GM19193 (cell line): ENCODE results near the gene APBB2.

Experiments
- POLR2A ChIP-seq: IDR thresholded peaks from 4 replicates; pipeline ENCODE4 v1.6.1; 2011; ENCODE audit not compliant: insufficient read depth, insufficient read length; ENCODE audit errors: extremely low read depth

Gene APBB2

GRCh38 chr4:40842318-40842717 is 372.0 kb downstream of the APBB2 start:
- no peak for TF ChIP-seq POLR2A

GRCh38 chr4:40840985-40841571 is 373.3 kb downstream of the APBB2 start:
- TF ChIP-seq POLR2A, result no peak

DNA sequence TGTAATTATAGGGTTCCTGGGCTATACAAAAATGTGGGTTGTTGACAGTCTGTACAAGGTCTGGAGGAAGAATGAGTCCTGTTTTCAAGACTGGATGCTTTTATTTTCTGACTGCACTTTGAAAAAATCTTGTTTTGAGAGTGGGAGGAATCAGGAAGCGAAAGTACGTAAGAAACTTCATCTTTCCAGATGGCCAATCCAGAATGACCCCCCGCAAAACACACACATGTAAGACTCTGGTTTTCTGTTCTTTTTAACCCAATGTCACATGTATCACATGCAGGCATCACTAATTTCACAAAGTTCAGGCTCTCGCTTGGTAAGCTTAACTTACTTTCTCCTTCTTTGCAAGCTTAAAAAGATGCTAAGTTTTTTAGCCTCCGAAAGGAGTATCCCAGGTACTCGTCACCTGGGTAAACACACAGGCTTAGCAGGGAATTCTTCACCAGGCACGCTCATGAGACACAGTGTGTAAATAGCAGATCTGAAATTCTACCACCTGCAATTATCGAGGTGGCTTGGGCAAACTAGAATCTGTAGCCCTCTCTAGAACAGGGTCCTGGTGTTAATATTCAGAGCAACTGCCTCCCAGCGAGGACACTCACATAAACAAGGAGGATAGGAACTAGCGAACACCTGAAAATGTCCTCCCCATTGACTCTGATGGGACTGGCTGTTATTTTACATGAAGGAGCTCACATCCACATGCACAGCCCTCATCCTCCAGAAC is 373.9 kb downstream of the APBB2 start:
- no peak for TF ChIP-seq POLR2A

DNA sequence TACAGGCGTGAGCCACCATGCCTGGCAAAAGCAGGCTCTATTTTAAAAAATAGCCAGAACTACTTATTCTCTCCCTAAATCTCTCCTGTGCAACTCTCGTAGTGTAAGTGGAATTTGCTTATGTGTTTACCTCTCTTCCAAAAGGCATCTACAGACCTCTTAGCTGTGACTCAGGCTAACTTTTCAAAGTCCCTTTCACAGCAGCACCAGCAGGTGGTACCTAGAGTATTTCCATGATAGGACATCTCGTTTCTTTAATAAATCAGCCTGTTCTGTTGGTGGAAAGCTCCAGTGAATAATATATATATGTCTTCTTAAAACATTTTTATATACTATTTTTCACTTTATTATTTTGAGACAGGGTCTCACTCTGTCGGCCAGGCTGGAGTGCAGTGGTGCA is 375.6 kb downstream of the APBB2 start:
- TF ChIP-seq POLR2A, result no peak

DNA sequence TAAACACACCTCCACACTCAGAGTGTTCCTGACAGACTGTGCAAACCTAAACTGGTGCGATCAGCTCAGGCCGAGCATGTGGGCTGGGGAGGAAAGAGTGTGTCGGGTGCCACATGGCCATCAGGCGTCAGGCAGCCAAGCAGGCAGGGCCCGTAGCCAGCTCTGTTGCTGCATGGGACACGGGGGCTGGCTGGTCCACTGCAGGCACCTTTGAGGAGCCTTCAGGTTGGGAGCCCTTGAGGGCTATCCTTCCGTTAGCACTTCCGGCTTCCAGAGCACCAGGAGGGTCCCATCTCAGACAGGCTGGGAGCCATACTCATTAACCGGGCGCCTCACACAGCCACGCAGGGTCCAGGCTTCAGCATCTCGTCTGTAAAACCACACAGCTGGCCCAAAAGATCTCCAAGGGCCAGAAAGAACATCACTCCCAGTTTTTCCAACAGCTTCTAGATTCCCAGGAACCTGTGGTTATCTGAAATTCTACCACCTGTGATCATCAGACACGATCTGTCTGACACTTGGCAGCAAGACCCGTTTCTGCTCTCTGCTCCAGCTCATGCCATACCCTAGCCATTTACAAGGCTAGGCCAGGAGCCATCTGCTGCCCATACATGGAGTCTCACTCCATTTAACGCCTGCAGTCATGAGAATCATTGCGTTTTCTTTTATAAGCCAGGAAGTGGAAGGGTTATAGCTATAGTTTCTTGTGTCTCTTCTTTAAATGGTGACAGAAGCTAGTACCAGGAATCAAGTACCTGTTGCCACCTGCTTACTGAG is 377.1 kb downstream of the APBB2 start:
- no peak for TF ChIP-seq POLR2A

GRCh38 chr4:40833212-40833611 is 381.1 kb downstream of the APBB2 start:
- TF ChIP-seq POLR2A, result no peak

DNA sequence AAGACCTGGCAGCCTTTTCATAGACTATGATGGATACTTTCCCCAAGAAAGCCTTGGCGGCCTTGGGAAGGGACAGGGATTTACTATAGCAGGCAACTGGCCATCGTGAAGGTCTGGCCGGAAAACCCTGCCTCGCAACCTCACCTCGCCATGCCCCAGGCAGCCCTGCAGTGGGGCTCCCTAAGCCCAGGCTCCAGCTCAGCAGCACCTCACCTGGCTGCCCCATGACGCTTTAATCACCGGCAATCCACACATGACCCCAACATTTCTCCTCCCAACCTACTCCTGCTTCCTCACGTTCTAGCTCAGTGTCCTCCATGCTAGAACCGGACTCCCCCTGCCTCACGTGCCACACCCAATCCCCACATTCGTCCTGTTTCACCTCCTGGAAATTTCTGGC is 382.2 kb downstream of the APBB2 start:
- TF ChIP-seq POLR2A, result no peak

DNA sequence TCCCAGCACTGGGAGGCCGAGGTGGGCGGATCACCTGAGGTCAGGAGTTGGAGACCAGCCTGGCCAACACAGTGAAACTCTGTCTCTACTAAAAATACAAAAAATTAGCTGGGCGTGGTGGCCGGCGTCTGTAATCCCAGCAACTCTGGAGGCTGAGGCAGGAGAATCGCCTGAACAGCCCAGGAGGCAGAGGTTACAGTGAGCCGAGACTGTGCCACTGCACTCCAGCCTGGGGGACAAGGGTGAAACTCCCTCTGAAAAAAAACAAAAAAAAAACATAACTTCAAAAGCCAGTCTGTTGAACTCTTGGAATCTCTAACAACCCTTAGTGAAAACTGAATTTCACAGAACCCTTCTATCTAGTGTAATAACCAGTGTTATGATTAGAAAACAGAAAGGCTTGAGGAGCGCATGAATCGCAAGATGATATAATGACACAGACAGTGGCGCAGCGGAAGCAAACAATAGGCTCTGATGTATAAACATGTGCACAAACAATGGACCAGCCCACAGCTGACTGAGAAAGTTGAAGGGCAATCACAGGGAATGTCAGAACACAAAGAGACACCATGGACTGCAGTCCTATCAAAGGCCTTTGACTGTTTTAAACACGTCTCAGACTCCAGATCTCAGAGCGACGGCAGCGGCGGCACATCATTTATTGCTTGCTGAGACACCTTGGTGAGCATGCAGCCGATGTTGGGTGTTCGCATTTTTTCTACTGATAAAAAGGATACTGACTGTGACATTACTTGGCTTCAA is 383.0 kb downstream of the APBB2 start:
- TF ChIP-seq POLR2A, result no peak

GRCh38 chr4:40829586-40829985 is 384.8 kb downstream of the APBB2 start:
- no peak for TF ChIP-seq POLR2A

DNA sequence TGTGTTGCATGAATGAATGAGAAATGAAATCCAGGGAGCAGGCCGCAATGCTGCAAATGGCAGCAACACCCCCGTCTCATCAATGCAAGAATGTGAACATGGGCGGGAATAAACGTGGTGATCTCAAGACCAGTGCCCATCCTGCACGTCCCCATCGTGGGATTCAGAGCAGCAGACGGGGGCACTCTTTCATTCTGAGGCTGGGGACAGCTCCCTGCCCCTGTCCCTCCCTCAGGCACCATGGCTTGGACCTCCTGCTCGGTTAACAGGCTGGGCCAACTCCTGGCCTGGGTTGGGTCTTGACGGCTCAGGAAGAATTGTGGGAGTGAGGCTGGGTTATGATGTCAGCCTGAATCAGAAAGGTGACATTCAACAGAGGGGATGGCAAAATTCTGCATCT is 385.7 kb downstream of the APBB2 start:
- no peak for TF ChIP-seq POLR2A

DNA sequence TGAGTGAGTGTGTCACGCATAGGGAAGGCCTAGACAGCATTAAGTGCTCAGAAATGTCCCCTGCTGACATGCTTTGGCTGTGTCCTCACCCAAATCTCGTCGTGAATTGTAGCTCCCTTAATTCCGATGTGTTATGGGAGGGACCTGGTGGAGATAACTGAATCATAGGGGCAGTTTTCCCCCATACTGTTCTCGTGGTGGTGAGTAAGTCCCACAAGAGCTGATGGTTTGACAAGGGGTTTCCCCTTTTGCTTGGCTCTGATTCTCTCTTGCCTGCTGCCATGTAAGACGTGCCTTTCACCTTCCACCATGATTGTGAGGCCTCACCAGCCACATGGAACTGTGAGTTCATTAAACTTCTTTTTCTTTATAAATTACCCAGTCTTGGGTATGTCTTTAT is 386.6 kb downstream of the APBB2 start:
- TF ChIP-seq POLR2A, result no peak

DNA sequence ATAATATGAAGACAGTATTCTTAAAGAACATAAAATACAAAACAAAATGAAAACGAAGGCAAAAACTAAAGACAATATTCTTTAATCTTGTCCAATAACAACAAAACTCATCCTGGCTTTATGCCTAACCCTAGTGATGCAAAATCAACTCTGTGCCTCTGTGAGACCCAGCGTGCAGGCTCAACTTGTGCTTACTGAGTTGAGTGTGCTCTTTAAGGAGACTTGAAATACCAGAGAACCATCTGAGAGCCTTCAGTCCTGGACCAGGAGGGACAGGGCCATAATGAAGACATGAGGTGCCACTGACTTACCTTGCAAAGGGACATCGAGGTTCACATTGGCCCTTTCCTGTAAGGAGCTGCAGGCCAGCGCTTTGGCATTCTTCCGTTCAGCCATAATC is 387.5 kb downstream of the APBB2 start:
- TF ChIP-seq POLR2A, result no peak

- no peak for TF ChIP-seq POLR2A
These were observed 389.1 kb downstream of the APBB2 start for GRCh38 chr4:40825014-40825838.

DNA sequence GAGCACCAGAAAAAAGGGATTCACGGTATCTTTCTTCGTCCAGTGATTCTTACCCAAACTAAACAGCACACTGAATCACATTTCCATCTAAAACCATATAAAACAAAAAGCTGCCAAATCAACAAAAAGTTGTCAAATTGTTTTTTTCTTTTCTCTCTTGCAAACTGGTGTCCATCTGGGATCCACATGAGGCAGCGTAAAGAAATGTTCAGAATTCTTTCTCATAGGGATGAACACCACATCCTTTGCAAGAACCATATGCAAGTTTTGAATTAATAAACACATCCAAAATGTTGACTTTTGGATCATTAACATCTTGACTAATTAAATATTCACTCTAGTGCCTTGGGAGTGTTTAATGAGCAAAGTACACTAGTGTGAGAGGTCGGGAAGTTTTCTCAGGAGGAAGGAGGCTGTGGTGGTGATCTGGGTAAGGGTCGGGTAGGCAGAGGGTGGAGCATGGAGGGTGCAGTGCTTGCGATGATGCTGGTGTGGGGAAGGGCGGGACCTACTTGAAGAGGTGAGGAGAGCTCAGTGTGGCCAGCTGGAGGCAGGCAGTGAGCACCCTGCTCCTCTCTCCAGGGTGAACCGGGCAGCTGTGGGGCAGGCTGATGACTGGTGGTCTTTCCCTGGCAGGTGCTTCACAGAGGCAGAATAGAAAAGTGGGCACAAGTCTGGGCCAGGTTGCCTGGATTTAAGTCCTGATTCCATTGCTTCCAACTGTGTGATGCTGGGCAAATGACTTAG is 391.7 kb downstream of the APBB2 start:
- TF ChIP-seq POLR2A, result no peak
